MM.1S (cell line): Measurements from ENCODE around the gene FAM72B.
"Not testable (repeated sequence)": the region's sequence is repeated elsewhere in the genome, so short reads cannot be mapped to it uniquely, and the experiment has no call there.

Experiments used
- CTCF ChIP-seq: fragments of 300-600 bp; sonication (generic); IDR thresholded peaks from 2 replicates; pipeline ENCODE4 v1.5.1; 2016; ENCODE audit warnings: antibody characterized with exemption, low read length, mixed read lengths
- EZH2 ChIP-seq: fragments of 300-600 bp; sonication (generic); optimal IDR thresholded peaks from 2 replicates; pipeline ENCODE3; 2017; ENCODE audit warnings: low read depth, mild to moderate bottlenecking, antibody characterized with exemption, low read length, mixed read lengths

- TF ChIP-seq CTCF, EZH2: not testable (repeated sequence)
Measured at GRCh38 chr1:121161199-121161901, 22.8 kb downstream of the FAM72B start.
